ENCODE data around the gene PAIP2. TPM values are rescaled to one million over a fixed set of nuclear protein-coding genes. Genes with fewer than 3 reads are reported as not detected.
"Not testable (repeated sequence)": the region's sequence is repeated elsewhere in the genome, so short reads cannot be mapped to it uniquely, and the experiment has no call there.

The PAIP2 gene
- total RNA-seq, 1 donor from 2014 or later, result 83.3 TPM

DNA sequence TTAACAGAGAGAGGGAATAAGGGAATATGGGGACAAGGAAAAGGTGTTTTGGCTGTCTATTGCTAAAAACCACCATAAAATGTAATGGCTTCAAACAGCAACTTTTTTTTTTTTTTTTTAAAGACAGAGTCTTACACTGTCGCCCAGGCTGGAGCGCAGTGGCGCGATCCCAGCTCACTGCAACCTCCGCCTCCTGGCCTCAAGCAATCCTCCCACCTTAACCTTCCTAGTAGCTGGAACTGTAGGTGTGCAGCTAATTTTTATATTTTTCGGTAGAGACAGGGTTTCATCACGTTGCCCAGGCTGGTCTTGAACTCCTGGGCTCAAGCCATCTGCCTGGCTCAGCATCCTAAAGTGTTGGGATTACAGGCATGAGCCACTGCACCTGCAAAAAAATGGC lies 66.5 kb downstream of the PAIP2 start:
- H3K27ac Mint-ChIP-seq, result no peak overlapping the region
- intact Hi-C loops (cut with micrococcal nuclease), result loop anchor here (10.0 kb wide), 1 partner anchor 1073 kb away; the partner anchor contains the start of genes CDC25C and FAM53C

DNA sequence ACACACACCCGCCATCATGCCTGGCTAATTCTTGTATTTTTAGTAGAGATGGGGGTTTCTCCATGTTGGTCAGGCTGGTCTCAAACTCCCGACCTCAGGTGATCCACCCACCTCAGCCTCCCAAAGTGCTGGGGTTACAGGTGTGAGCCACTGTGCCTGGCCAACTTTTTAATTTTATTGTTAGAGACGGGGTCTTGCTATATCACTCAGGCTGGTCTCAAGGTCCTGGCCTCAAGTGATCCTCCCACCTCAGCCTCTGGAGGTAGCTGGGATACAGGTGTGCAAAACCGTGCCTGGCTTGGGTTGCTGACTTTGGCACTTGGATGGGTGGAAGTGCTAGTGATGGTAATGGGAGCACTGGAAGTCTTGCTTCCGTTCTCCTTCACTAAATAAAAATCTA lies 67.5 kb downstream of the PAIP2 start:
- H3K9me3 Mint-ChIP-seq, H3K4me3 Mint-ChIP-seq, H3K27ac Mint-ChIP-seq, H3K27me3 Mint-ChIP-seq, DNase-seq: not testable (repeated sequence)
- Mint-ChIP-seq H3K36me3 (ENCODE audit: low read depth) (peaks cover 18% of the 10 kb centered on the region), H3K4me1 (peaks cover 40% of the 10 kb centered on the region)
- intact Hi-C loops (cut with micrococcal nuclease), result loop anchor here (10.0 kb wide), 1 partner anchor 1074 kb away; the partner anchor contains the start of genes CDC25C and FAM53C

More for the DNA sequence above, 66.5 kb downstream of the PAIP2 start:
- no peaks in the 10 kb centered on the region for H3K27me3 Mint-ChIP-seq
- DNase-seq, result no peak
- no peaks in the 10 kb centered on the region for H3K9me3 Mint-ChIP-seq
- H3K4me1 Mint-ChIP-seq, result peaks cover 35% of the 10 kb centered on the region
- H3K36me3 Mint-ChIP-seq (ENCODE audit: low read depth), result peaks cover 12% of the 10 kb centered on the region
- H3K4me3 Mint-ChIP-seq, result no peak overlapping the region

- peaks cover 18% of the 10 kb centered on the region for H3K36me3 Mint-ChIP-seq (ENCODE audit: low read depth)
- H3K4me3 Mint-ChIP-seq, result no peak overlapping the region
- H3K4me1 Mint-ChIP-seq, result peaks cover 46% of the 10 kb centered on the region
- DNase-seq, result no peak
- no peaks in the 10 kb centered on the region for H3K9me3 Mint-ChIP-seq
- H3K27ac Mint-ChIP-seq, result no peak overlapping the region
- no peaks in the 10 kb centered on the region for H3K27me3 Mint-ChIP-seq
- intact Hi-C loops (cut with micrococcal nuclease), result no loop called here
Observed at GRCh38 chr5:139410121-139410992, 68.7 kb downstream of the PAIP2 start.

- Mint-ChIP-seq H3K36me3 (ENCODE audit: low read depth) (peaks cover 21% of the 10 kb centered on the region), H3K4me3 (no peak overlapping the region), H3K4me1 (peaks cover 55% of the 10 kb centered on the region), H3K27me3 (no peaks in the 10 kb centered on the region), H3K9me3 (no peaks in the 10 kb centered on the region), H3K27ac (peak overlapping the region; percentile 66)
- intact Hi-C loops (cut with micrococcal nuclease), result no loop called here
- DNase-seq, result no peak
Observed at GRCh38 chr5:139410993-139411828, 69.6 kb downstream of the PAIP2 start.

DNA sequence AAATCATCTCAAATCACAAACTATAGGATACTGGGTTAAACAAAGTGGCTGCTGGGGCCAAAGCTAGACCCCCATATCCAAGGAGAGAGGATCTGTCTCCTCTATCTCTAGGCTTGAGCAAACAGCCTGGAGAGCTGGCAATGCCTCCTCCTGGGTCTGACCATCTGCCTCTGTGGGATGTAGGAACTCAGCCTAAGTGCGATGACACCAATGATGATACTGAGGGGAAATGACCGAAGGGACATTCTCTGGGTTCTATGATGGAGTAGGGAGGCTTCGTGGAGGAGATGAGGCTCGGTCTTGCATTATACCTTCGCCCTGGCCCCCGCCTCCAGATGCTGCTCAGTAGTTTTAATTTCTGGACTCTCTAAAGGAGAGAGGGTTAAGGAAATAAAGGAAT lies 71.5 kb downstream of the PAIP2 start:
- no peaks in the 10 kb centered on the region for H3K9me3 Mint-ChIP-seq
- no peak for DNase-seq
- peak overlapping the region; percentile 95 for H3K27ac Mint-ChIP-seq
- peaks cover 53% of the 10 kb centered on the region for H3K4me1 Mint-ChIP-seq
- intact Hi-C loops (cut with micrococcal nuclease), result no loop called here
- peak overlapping the region; percentile 64 for H3K4me3 Mint-ChIP-seq
- peaks cover 25% of the 10 kb centered on the region for H3K36me3 Mint-ChIP-seq (ENCODE audit: low read depth)
- H3K27me3 Mint-ChIP-seq, result no peaks in the 10 kb centered on the region

DNA sequence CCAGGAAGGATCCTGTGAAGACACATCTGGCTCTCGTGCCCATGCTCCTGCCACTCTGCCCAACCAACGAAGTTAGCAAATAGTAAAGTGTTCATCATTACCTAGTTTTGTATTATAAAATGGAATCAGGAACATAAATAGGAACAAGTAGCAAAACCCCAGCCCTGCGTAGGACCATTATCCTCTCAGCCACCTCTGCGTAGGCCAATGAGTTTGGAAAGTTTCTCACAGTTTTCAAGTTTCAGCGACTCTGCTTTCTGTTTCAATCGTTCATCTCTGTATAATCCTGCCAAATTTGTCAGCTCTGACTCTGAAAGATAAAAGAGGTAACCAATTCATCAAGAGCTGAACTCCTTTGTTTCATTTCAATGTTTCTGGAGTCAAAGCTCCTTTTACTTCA lies 72.3 kb downstream of the PAIP2 start:
- Mint-ChIP-seq H3K4me3 (peak overlapping the region; percentile 64), H3K27ac (peak overlapping the region; percentile 95), H3K4me1 (peaks cover 61% of the 10 kb centered on the region), H3K27me3 (no peaks in the 10 kb centered on the region), H3K36me3 (ENCODE audit: low read depth) (peaks cover 32% of the 10 kb centered on the region), H3K9me3 (no peaks in the 10 kb centered on the region)
- intact Hi-C loops (cut with micrococcal nuclease), result loop anchor here (1.0 to 2.0 kb wide), 8 partner anchors 8 to 223 kb away; partner anchors contain the start of genes DNAJC18, SPATA24 and UBE2D2
- peak; percentile 74 for DNase-seq

- H3K36me3 Mint-ChIP-seq (ENCODE audit: low read depth), result peaks cover 37% of the 10 kb centered on the region
- H3K27me3 Mint-ChIP-seq, result no peaks in the 10 kb centered on the region
- H3K4me1 Mint-ChIP-seq, result peaks cover 62% of the 10 kb centered on the region
- intact Hi-C loops (cut with micrococcal nuclease), result loop anchor here (1.0 to 2.0 kb wide), 10 partner anchors 8 to 222 kb away; partner anchors contain the start of genes DNAJC18, SPATA24 and UBE2D2
- H3K4me3 Mint-ChIP-seq, result peak overlapping the region; percentile 64
- DNase-seq, result no peak
- no peaks in the 10 kb centered on the region for H3K9me3 Mint-ChIP-seq
- peak overlapping the region; percentile 95 for H3K27ac Mint-ChIP-seq
Observed at GRCh38 chr5:139414581-139415130, 73.0 kb downstream of the PAIP2 start.

- H3K4me1 Mint-ChIP-seq, result peaks cover 60% of the 10 kb centered on the region
- peak overlapping the region; percentile 64 for H3K4me3 Mint-ChIP-seq
- H3K9me3 Mint-ChIP-seq, result no peaks in the 10 kb centered on the region
- intact Hi-C loops (cut with micrococcal nuclease), result loop anchor here (1.0 to 2.0 kb wide), 5 partner anchors 22 to 221 kb away; partner anchors contain the start of gene UBE2D2
- peak; percentile 81 for DNase-seq
- H3K27me3 Mint-ChIP-seq, result no peaks in the 10 kb centered on the region
- H3K27ac Mint-ChIP-seq, result peak overlapping the region; percentile 95
- peaks cover 40% of the 10 kb centered on the region for H3K36me3 Mint-ChIP-seq (ENCODE audit: low read depth)
Observed at GRCh38 chr5:139415221-139415861, 73.7 kb downstream of the PAIP2 start.

DNA sequence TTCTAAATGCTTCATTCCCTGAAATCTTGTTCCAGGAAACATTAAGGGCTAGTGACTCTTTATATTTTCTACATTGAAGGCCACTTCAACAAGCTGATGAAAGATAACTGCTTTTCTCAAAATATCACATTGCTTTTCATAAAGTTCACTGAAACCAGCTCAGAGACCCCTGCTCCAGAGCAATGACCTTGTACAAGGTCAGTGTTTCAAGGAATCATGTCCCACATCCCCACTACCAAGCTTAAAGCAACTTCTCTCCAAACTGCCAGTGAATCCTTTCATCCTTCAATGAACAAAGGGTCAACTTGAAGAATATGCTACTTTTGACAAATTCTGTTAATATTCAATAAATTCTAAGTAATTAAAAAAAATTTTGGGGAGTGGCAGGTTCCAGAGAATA lies 74.2 kb downstream of the PAIP2 start:
- Mint-ChIP-seq H3K4me1 (peaks cover 62% of the 10 kb centered on the region), H3K27me3 (no peaks in the 10 kb centered on the region), H3K36me3 (ENCODE audit: low read depth) (peaks cover 43% of the 10 kb centered on the region), H3K4me3 (peak overlapping the region; percentile 64), H3K9me3 (no peaks in the 10 kb centered on the region), H3K27ac (peak overlapping the region; percentile 95)
- intact Hi-C loops (cut with micrococcal nuclease), result loop anchor here (1.0 to 2.0 kb wide), 5 partner anchors 23 to 221 kb away; partner anchors contain the start of gene UBE2D2
- DNase-seq, result no peak

DNA sequence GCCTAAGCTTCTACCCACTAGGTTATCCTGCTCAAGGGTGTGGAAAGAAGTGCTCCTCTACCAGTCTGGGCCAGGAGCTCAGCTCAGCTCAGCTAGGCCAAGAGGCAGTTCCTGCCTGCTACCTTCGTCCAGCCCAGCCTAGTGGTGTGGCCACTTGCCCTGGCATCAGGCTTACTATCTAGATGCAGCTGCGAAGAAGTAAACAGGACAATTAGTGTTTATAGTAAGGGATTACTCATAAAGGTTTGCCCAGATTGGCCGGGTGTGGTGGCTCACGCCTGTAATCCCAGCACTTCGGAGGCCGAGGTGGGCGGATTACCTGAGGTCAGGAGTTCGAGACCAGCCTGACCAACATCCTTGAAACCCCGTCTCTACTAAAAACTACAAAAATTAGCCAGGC lies 75.0 kb downstream of the PAIP2 start:
- Mint-ChIP-seq H3K4me3 (peak overlapping the region; percentile 22), H3K27ac (peak overlapping the region; percentile 95), H3K4me1 (peaks cover 62% of the 10 kb centered on the region), H3K36me3 (ENCODE audit: low read depth) (peaks cover 43% of the 10 kb centered on the region), H3K9me3 (no peaks in the 10 kb centered on the region), H3K27me3 (no peaks in the 10 kb centered on the region)
- intact Hi-C loops (cut with micrococcal nuclease), result no loop called here
- no peak for DNase-seq

DNA sequence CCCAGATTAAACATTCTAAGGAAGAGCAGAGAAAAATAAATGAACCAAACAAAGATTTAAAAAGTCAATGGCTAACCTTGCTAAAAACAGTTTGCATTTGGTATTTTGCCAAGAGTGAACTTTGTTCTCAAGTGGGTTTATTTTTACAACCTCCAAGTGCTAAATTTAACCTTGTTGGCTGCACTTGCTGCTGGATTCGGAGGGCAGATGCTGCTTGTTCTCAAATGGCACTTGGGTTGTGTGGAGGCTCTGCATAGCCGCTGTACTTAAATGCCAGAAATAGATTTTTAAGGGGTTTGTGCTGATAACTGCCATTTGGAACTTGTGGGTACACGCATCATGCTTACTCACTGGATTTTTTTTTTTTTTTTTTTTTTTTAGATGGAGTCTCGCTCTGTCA lies 75.6 kb downstream of the PAIP2 start:
- intact Hi-C loops (cut with micrococcal nuclease), result no loop called here
- H3K36me3 Mint-ChIP-seq (ENCODE audit: low read depth), result peaks cover 42% of the 10 kb centered on the region
- peaks cover 63% of the 10 kb centered on the region for H3K4me1 Mint-ChIP-seq
- no peaks in the 10 kb centered on the region for H3K9me3 Mint-ChIP-seq
- no peaks in the 10 kb centered on the region for H3K27me3 Mint-ChIP-seq
- H3K4me3 Mint-ChIP-seq, result no peak overlapping the region
- no peak for DNase-seq
- H3K27ac Mint-ChIP-seq, result peak overlapping the region; percentile 95

DNA sequence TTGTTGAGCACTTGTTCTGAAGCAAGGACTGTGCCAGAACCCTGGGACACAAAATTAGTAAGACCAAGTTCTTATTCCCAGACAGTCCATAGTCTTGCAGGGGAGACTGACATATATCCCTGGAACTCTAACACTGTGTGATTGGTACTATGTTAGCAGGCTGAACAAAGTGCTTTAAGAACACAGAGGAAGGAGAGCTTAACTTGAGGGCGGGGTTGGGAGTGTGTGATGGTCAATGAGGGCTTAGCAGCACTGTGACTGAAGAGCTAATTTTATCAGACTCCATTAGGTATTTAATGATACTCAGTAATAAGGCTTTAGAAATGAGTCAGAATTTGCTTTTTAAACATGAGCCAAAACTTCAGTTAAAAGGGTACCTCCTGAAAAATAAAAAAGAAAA lies 77.1 kb downstream of the PAIP2 start:
- no peak overlapping the region for H3K4me3 Mint-ChIP-seq
- no peak for DNase-seq
- no peaks in the 10 kb centered on the region for H3K27me3 Mint-ChIP-seq
- no peaks in the 10 kb centered on the region for H3K9me3 Mint-ChIP-seq
- peaks cover 39% of the 10 kb centered on the region for H3K36me3 Mint-ChIP-seq (ENCODE audit: low read depth)
- intact Hi-C loops (cut with micrococcal nuclease), result no loop called here
- peak overlapping the region; percentile 69 for H3K27ac Mint-ChIP-seq
- H3K4me1 Mint-ChIP-seq, result peaks cover 58% of the 10 kb centered on the region

All from activated CD4-positive, alpha-beta T cell treated with anti-CD3 and anti-CD28 coated beads, Interleukin-2, amount 10 ng/mL, durations not matched to agents 24 days and 14 days (primary cell).